Stromal cell of bone marrow (primary cell): ENCODE measurements around the gene PLTP.
"Not testable (repeated sequence)": the region's sequence is repeated elsewhere in the genome, so short reads cannot be mapped to it uniquely, and the experiment has no call there.

Experiments
- DNase-seq: peaks from one replicate; pipeline ENCODE4 v3.0.0-alpha.2; 2012; ENCODE audit warnings: low read depth

The PLTP gene

DNA sequence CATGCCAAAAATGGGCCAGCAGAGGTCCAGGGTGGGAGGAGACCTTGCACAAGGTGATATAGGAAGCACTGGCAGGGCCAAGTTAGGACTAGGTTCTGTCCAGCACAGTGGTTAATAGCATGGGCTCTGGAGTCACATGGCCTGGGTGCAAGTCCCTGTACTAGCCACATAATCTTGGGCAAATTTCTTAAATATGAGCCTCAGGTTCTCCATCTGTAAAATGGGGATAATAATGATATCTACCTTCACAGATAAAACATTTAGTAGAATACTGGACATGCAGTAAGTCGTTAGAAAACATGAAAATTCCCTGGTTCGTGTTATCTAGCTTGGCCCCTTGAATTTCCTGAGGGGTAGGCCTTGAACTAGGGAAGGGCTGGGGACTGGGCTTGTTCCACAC, 14.7 kb downstream of the PLTP start:
- no peak for DNase-seq

- DNase-seq, result no peak
Measured at GRCh38 chr20:45896641-45897161, 15.3 kb downstream of the PLTP start.

DNA sequence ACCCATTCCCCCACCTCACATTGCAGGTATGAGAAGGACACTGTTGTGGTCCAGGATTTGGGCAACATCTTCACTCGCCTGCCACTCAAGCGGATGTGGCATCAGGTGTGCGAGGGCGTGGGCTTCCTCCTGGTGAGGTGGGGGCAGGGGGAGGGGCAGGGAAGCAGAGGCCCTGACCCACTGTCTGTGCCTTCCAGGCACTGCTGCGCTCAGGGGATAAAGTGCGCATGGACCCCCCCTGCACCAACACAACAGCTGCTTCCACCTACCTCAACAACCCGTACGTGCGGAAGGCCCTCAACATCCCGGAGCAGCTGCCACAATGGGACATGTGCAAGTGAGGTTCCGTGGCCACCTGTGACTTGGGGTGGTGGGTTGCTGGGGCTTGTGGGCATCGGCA, 17.2 kb downstream of the PLTP start:
- no peak for DNase-seq

GRCh38 chr20:45893831-45894230, 18.1 kb downstream of the PLTP start:
- no peak for DNase-seq

- DNase-seq, result no peak
Measured at GRCh38 chr20:45892828-45893500, 19.0 kb downstream of the PLTP start.

DNA sequence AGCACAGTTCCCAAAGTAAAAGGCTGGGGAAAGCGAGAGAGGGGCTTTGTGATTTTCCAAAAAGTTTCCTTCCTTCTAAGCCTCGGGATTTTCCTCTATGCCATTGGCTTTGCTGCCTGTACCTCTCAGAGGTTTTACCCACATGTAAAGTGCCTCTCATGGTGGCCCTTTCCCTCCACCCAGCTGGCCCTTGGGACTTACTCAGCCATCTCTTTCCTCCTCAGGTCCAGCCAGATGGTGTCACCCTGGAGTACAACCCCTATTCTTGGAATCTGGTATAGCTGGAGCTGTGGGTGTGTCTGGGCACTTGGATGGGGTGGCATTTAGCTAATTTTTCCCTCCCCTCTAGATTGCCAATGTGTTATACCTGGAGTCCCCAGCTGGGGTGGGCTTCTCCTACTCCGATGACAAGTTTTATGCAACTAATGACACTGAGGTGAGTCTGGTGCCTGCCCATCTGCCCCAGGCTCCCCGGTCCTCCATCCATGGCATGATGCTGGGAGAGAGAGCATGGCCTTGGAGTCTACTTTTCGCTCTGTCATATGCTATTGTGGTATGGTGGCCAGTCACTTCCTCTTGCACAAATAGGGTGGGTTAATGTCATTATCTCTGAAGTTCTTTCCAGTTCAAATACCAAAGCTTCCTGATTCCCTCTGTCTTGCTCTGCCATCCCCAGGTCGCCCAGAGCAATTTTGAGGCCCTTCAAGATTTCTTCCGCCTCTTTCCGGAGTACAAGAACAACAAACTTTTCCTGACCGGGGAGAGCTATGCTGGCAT, 19.7 kb downstream of the PLTP start:
- no peak for DNase-seq

DNA sequence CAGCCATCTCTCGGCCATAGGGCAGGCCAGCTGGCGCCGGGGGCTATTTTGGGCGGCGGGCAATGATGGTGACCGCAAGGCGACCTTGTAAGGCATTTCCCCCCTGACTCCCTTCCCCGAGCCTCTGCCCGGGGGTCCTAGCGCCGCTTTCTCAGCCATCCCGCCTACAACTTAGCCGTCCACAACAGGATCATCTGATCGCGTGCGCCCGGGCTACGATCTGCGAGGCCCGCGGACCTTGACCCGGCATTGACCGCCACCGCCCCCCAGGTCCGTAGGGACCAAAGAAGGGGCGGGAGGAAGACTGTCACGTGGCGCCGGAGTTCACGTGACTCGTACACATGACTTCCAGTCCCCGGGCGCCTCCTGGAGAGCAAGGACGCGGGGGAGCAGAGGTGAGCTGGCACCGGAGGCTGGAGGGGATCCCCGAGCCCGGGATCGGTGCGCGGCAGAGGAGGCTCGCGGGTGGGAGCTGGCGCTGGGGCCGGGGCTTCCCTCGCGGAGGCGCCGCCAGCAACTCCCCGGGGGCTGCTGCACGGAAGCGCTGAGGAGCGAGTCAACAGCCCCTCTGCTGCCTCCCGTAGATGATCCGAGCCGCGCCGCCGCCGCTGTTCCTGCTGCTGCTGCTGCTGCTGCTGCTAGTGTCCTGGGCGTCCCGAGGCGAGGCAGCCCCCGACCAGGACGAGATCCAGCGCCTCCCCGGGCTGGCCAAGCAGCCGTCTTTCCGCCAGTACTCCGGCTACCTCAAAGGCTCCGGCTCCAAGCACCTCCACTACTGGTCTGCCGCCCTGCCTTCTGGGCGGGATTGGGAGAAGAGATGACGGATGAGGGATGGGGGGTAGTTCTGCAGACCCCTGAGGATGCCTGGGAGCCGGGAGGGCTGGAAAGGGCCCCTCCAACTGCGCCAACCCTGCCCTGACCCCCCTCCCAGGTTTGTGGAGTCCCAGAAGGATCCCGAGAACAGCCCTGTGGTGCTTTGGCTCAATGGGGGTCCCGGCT, 20.7 kb downstream of the PLTP start, which contains the start of the genes CTSA and NEURL2:
CTSA (plus strand) TSS at position 351 of the 999 bp plus-strand sequence; CDS start at position 585, 234 bp downstream.
NEURL2 (minus strand) TSS at position 224 of the 999 bp plus-strand sequence; CDS start at position 7, 217 bp downstream.
- peak; percentile 84 for DNase-seq

DNA sequence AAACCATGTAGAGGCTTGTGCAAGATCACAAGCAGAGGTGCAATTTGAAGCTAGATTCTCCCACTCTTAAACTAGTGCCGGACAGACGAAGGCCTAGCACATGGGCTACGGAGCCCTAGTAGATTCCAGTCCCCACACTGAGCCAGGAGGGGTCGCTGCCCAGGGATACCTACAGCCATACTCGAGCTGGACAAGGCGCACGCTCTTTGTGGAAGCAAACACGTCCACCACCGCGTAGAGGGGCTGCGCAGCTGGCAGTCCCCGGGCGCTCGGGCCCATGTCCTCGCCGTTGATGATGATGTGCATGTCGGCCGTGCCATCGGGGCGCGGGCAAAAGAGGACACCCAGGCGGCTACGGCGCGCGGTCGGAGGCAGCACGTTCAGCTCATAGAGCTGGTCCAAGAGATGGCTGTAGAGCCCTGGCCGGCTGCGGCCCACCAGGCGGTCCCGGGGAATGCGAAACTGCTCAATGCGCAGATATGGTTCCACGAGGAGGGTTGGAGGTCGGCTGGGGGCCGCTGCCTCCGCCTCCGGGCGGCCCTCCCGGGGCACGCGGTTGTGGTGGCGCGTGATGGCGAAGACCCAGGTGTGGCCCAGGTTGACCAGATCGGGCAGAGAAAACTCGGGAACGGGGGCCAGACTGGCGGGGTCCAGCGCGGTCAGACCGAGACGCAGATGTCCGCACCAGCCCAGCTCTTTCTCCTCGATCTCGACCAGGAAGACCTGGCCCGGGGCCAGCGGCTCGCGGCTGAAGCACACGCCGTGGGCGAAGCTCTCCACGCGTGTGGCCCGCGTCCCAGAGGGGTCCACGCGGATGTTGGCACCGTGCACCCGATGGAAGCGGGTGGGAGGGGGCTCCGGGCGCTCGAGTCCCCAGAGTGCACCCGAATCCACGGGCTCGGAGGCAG, 21.6 kb downstream of the PLTP start:
- peak; percentile 60 for DNase-seq

DNA sequence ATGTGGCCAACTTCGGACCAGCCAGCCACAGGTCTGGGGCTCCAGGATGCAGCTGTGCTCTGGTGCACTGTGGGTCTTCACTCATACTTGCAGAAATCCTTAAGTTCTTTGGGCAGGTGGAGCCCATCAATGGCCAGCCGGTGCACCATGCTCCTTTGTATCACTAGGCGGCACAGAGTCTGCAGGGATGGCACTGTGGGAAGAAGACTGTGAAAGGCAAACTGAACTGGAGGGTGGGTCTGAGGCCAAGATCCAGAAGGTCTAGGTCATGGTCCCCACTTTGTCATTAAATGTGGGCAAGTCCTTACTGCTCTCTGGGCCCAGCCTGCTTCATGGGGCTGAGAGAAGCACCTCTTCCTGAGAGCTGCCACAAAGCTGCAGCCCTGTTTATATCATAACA, 23.3 kb downstream of the PLTP start:
- no peak for DNase-seq

DNA sequence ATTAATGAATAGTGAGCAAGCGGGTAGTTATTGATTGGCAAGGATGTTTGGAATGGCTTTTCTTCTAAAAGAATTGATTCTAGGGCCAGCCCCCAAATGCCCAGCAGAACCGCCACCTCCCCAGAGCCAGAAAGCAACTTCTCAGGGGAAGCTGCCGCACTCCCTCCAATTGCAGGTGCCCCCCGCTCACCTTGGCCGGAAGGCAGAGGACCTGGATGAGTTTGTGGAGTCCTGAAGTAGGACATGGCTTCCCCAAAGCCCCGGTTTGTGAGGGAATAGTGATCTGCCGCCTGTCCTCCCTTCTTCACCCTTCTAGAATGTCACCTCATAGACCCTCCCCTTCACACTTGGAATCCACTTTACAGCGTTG, 24.6 kb downstream of the PLTP start, which contains the start of gene SPATA25:
SPATA25 (minus strand) TSS at position 277 of the 370 bp plus-strand sequence; CDS start at position 245, 32 bp downstream.
- DNase-seq, result no peak

DNA sequence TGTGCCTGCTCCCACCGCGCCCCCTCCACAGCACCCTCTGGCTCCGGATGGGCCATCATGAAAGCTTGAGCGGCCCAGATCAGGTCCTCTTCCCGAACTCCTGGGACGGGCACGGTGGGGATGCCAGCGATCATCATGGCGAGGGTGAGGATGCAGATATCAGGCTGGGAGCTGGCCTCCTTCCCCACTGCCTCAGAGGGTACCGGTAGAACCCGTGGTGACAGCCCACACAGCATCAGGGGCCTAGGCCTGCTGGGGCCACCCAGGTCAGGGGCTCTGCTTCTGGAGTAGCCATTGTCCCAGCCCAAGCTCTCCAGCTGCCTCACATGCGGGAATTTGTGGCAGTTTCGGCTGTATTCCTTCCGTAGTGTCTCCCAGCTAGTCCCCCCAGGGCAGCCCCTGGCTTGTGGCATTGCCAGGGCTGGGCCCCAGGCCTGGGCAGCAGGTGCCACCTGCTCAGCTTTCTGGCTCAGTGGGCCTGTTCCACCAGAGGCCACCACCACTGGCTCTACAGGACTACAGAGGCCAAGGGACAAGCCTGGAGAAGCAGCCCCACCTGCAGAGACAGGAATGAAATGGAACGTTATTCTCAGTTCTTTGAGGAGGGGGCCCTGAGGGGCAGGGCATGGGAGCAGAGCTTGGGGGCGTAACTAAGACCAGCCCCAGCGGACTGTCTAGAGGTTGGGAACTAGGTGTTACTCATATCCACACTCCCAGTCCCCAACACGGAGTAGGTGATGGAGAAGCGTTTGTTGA, 25.2 kb downstream of the PLTP start:
- no peak for DNase-seq

DNA sequence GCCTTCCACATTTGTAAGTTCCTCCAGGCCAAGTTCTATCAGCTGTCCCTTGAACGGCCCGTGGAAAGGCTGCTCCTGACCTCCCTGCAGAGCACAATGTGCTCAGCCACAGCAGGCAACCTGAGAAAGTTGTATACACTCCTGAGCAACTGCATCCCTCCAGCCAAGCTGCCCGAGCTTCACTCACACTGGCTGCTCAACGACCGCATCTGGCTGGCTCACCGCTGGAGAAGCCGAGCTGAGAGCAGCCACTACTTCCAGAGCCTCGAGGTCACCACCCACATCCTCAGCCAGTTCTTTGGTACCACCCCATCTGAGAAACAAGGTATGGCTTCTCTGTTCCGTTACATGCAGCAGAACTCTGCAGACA, 28.9 kb downstream of the PLTP start:
- DNase-seq, result no peak

- no peak for DNase-seq
Measured at GRCh38 chr20:45882469-45883099, 29.4 kb downstream of the PLTP start.

DNA sequence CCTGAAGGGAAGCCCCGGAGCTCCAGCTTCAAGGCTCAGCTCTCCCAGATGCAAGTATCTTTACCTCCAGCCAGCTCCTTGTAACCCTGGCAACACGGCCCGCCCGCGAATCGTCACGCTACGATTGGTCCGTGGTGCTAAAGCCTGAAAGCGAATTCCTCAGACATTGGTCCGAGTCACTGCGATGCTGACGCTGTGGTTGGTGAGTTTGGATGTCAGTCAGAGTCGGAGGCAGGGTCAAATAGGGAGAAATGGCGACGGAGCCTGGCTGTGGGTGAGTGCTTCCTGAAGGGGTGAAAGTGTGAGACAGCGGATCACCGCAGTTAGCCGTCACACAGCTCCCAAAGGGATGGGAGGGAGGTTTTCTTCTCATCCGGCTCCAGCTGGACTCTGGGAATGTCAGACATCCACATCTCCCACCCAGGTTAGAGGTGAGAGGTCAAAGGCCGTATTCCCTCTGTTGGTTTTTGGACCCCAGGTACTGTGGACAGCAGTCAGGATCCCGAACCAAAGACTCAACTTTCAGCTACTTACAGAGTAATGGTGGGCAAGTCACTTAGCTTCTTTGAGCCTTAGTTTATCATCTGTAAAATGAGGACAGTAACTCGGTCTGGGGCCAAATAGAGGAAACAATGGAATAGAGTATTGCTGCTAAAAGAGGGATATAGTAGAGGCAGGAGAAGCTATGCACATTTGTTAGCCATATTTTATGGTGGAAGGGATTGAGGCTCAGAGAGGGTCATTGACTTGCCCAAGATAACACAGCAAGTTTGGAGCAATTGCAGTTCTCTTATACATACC, 30.8 kb downstream of the PLTP start, which contains the start of gene ZSWIM1:
ZSWIM1 (plus strand) TSS at position 240 of the 801 bp plus-strand sequence. CDS start 1,366 bp downstream, outside the sequence.
- peak; percentile 99 for DNase-seq

DNA sequence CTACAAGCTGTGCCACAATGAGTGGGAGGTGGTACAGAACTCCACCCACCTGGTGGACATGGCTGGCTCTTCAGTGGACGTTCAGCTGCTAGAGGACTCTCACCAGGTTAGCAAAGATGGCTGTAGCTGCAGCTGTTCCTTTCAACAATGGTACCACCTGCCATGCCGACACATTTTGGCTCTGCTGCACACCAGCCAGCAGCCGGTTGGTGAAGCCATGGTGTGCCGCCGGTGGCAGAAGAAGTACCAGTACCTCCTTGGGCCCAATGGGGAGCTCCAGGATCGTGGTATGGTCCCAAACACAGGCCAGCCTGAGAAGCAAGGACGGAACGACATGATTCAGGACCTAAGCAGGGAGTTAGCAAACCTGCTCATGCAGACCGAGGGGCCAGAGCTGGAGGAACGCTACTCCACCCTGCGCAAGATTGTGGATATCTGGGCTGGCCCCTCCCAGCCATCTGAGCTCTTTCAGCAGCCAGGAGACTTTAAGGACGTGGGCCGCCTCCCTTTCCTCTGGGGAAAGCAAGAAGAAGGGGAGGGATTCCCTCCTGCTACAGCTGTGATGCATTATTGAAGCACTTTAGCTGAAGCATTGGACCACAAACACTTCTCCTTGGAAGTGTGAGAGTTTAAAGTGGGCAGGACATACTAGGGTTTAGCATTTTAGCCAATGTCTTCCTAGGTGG, 33.7 kb downstream of the PLTP start:
- no peak for DNase-seq

- DNase-seq, result no peak
Measured at GRCh38 chr20:45874576-45874975, 37.4 kb downstream of the PLTP start.

GRCh38 chr20:45874104-45874481, 37.9 kb downstream of the PLTP start:
- not testable (repeated sequence) for DNase-seq
